GM19035 (cell line): ENCODE results near the gene IGLON5.

Experiments used
- ATAC-seq: cut with Tn5 transposase; IDR thresholded peaks from one replicate; pipeline ENCODE4 v1.9.1; 2021; ENCODE audit not compliant: unreplicated experiment

Gene IGLON5

GRCh38 chr19:51338563-51339312, 27.3 kb downstream of the IGLON5 start:
- ATAC-seq, result peak; percentile 56

GRCh38 chr19:51339313-51339686, 27.9 kb downstream of the IGLON5 start:
- ATAC-seq, result no peak

- ATAC-seq, result peak; percentile 64
These were observed 28.5 kb downstream of the IGLON5 start for GRCh38 chr19:51339687-51340656.

GRCh38 chr19:51341066-51341465, 29.6 kb downstream of the IGLON5 start:
- no peak for ATAC-seq

- ATAC-seq, result no peak
These were observed 30.6 kb downstream of the IGLON5 start, which contains the start of gene VSIG10L for GRCh38 chr19:51341976-51342580. Gene VSIG10L, minus strand, starts transcription at chr19:51342139. Its CDS starts 15 bp downstream, at chr19:51342124.

- ATAC-seq, result no peak
These were observed 31.5 kb downstream of the IGLON5 start for GRCh38 chr19:51342631-51343569.

GRCh38 chr19:51345076-51345620, 33.7 kb downstream of the IGLON5 start:
- ATAC-seq, result no peak

- no peak for ATAC-seq
These were observed 35.3 kb downstream of the IGLON5 start for GRCh38 chr19:51346742-51347141.

GRCh38 chr19:51347209-51347928, 35.9 kb downstream of the IGLON5 start:
- no peak for ATAC-seq

GRCh38 chr19:51351266-51351990, 40.0 kb downstream of the IGLON5 start:
- ATAC-seq, result no peak

GRCh38 chr19:51352783-51353360, 41.4 kb downstream of the IGLON5 start:
- no peak for ATAC-seq

GRCh38 chr19:51354103-51354741, 42.8 kb downstream of the IGLON5 start:
- ATAC-seq, result no peak

GRCh38 chr19:51354742-51355148, 43.3 kb downstream of the IGLON5 start:
- no peak for ATAC-seq

- no peak for ATAC-seq
These were observed 44.8 kb downstream of the IGLON5 start for GRCh38 chr19:51356159-51356801.

- no peak for ATAC-seq
These were observed 46.5 kb downstream of the IGLON5 start for GRCh38 chr19:51357952-51358351.

GRCh38 chr19:51359294-51359693, 47.9 kb downstream of the IGLON5 start:
- no peak for ATAC-seq

- ATAC-seq, result no peak
These were observed 49.8 kb downstream of the IGLON5 start for GRCh38 chr19:51361239-51361638.
